ENCODE data around the gene ROR2. TPM values are rescaled to one million over a fixed set of nuclear protein-coding genes. Genes with fewer than 3 reads are reported as not detected.
A peak's percentile ranks its signal among the peaks of the same experiment; 100 is the strongest.

ROR2 gene
- total and polyA plus RNA-seq, 8 donors: 3.0 to 21.4 (median 9.8) TPM

GRCh38 chr9:91766315-91767069 is 183.5 kb downstream of the ROR2 start:
- Histone ChIP-seq H3K4me1 (peaks cover 7 to 37% (median 14%) of the 10 kb centered on the region in 4 donors), H3K36me3 (no peaks in the 10 kb centered on the region), H3K27ac (peak overlapping the region in 2 of 5 donors; percentile 9 to 63), H3K9me3 (no peaks in the 10 kb centered on the region), H3K4me3 (no peak overlapping the region), H3K27me3 (no peaks in the 10 kb centered on the region)
- TF ChIP-seq EP300 (IDR thresholded peaks at IDR 0.05) (no peak), CTCF (IDR thresholded peaks at IDR 0.05) (no peak), POLR2AphosphoS5 (IDR thresholded peaks at IDR 0.05) (no peak), POLR2A (IDR thresholded peaks at IDR 0.05) (no peak)
- intact Hi-C loops (cut with DNase I; ENCODE audit: low total_unique reads): no loop called here
- WGBS, 5 donors: 65 to 78% (median 70%) methylated on average over 8 of the region's 8 CpGs
- DNase-seq: no peak

- DNase-seq: no peak
- 19 to 48% (median 32%) methylated on average over 1 of the region's 1 CpG for WGBS, 5 donors
- Histone ChIP-seq H3K4me1 (peaks cover 0 to 25% (median 3%) of the 10 kb centered on the region in 4 donors), H3K27ac (peak overlapping the region in 1 of 5 donors; percentile 63), H3K4me3 (no peak overlapping the region), H3K9me3 (no peaks in the 10 kb centered on the region), H3K36me3 (no peaks in the 10 kb centered on the region), H3K27me3 (no peaks in the 10 kb centered on the region)
- TF ChIP-seq POLR2AphosphoS5 (IDR thresholded peaks at IDR 0.05): no peak
- TF ChIP-seq POLR2A (IDR thresholded peaks at IDR 0.05): no peak
- no peak for TF ChIP-seq EP300 (IDR thresholded peaks at IDR 0.05)
- no peak for TF ChIP-seq CTCF (IDR thresholded peaks at IDR 0.05)
- intact Hi-C loops (cut with DNase I; ENCODE audit: low total_unique reads): no loop called here
These were observed 184.7 kb downstream of the ROR2 start for GRCh38 chr9:91765296-91765695.

- no peak overlapping the region for H3K4me3 ChIP-seq
- WGBS, 5 donors: 90 to 97% (median 93%) methylated on average over 2 of the region's 2 CpGs
- DNase-seq: no peak
- TF ChIP-seq EP300 (IDR thresholded peaks at IDR 0.05): no peak
- no peak for TF ChIP-seq POLR2AphosphoS5 (IDR thresholded peaks at IDR 0.05)
- TF ChIP-seq CTCF (IDR thresholded peaks at IDR 0.05): no peak
- H3K27me3 ChIP-seq: no peaks in the 10 kb centered on the region
- no peaks in the 10 kb centered on the region for H3K36me3 ChIP-seq
- no peak overlapping the region for H3K27ac ChIP-seq
- no peaks in the 10 kb centered on the region for H3K9me3 ChIP-seq
- intact Hi-C loops (cut with DNase I; ENCODE audit: low total_unique reads): no loop called here
- H3K4me1 ChIP-seq: peaks cover 0 to 19% (median under 1%) of the 10 kb centered on the region in 4 donors
These were observed 185.4 kb downstream of the ROR2 start for GRCh38 chr9:91764661-91765060.

- Histone ChIP-seq H3K27ac (no peak overlapping the region), H3K36me3 (peaks cover 0 to 5% (median 0%) of the 10 kb centered on the region in 4 donors), H3K4me3 (no peak overlapping the region), H3K9me3 (no peaks in the 10 kb centered on the region), H3K27me3 (no peaks in the 10 kb centered on the region), H3K4me1 (peaks cover 0 to 16% (median 6%) of the 10 kb centered on the region in 4 donors)
- DNase-seq: no peak
- 83 to 92% (median 90%) methylated on average over 4 of the region's 4 CpGs for WGBS, 5 donors
- TF ChIP-seq POLR2AphosphoS5 (IDR thresholded peaks at IDR 0.05) (no peak), EP300 (IDR thresholded peaks at IDR 0.05) (no peak)
- intact Hi-C loops (cut with DNase I; ENCODE audit: low total_unique reads): no loop called here
These were observed 188.7 kb downstream of the ROR2 start for GRCh38 chr9:91761362-91761761.

- no peaks in the 10 kb centered on the region for H3K27me3 ChIP-seq
- WGBS, 5 donors: 29 to 50% (median 34%) methylated on average over 1 of the region's 1 CpG
- no peak for DNase-seq
- no peak for TF ChIP-seq CTCF (IDR thresholded peaks at IDR 0.05)
- no peak for TF ChIP-seq POLR2AphosphoS5 (IDR thresholded peaks at IDR 0.05)
- TF ChIP-seq POLR2A (IDR thresholded peaks at IDR 0.05): no peak
- TF ChIP-seq EP300 (IDR thresholded peaks at IDR 0.05): no peak
- H3K36me3 ChIP-seq: peaks cover 0 to 5% (median 2%) of the 10 kb centered on the region in 4 donors
- H3K27ac ChIP-seq: no peak overlapping the region
- H3K9me3 ChIP-seq: no peaks in the 10 kb centered on the region
- no peak overlapping the region for H3K4me3 ChIP-seq
- peaks cover 0 to 12% (median 6%) of the 10 kb centered on the region in 4 donors for H3K4me1 ChIP-seq
- intact Hi-C loops (cut with DNase I; ENCODE audit: low total_unique reads): no loop called here
These were observed 189.1 kb downstream of the ROR2 start for GRCh38 chr9:91760906-91761305.
